ENCODE measurements around the gene CRB3. TPM values are rescaled to one million over a fixed set of nuclear protein-coding genes. Genes with fewer than 3 reads are reported as not detected.

Gene CRB3
- total and polyA plus RNA-seq, 2 of the 13 experiments (the other 11 are each of a cell fraction or from before 2014, with no cell fraction given) = 10.6 to 25.6 TPM

DNA sequence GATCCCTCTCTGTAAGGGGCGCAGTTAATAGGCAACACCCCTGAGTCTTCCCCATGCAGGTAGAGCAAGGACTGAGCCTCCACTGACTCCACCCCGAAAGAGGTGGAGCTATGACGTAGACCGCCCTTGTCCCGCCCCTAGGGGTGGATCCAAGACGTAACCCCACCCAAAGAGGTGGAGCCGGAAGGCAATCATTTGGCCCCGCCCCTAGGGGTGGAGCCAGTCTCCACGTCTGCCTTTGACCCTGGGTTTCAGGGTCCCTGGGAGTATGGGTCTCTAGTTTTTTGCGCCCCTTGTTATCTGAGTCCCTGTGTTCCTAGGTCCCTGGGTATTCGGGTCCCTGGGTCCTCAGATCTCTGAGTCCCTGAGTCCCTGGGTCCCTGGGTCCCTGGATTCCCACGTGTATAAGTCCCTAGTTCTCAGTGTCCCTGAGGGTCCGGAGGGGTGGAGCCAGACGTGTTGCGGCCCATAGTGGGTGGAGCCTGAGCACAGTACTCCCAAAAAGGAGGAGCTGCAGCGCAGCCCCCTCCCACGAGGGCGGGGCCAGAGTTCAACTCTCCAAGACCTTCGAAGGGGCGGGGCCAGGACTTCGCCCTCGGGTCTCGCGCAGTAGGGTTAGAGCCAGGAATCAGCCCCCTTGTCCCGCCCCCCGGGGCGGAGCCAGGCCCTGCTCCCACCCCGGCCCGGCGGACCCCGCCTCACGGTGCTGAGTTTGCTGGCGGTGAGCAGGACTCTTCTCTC, 12.3 kb downstream of the CRB3 start (continued):
- TF ChIP-seq TOE1 (CRISPR knock-in tag; IDR thresholded peaks at IDR 0.05) (no peak), NFYB (CRISPR knock-in tag; IDR thresholded peaks at IDR 0.05) (no peak), ZFP82 (CRISPR knock-in tag; IDR thresholded peaks at IDR 0.05; ENCODE audit: borderline replicate concordance) (no peak), GTF3A (CRISPR knock-in tag; conservative IDR thresholded peaks at IDR 0.05) (no peak), ZBTB7B (CRISPR knock-in tag; IDR thresholded peaks at IDR 0.05) (no peak), MLX (CRISPR knock-in tag; IDR thresholded peaks at IDR 0.05) (no peak), KDM5B (CRISPR knock-in tag; IDR thresholded peaks at IDR 0.05; ENCODE audit: borderline replicate concordance) (no peak), ZIK1 (CRISPR knock-in tag; IDR thresholded peaks at IDR 0.05; ENCODE audit: borderline replicate concordance, low read depth) (no peak), ZNF274 (CRISPR knock-in tag; IDR thresholded peaks at IDR 0.05) (0 out of 2 replicates have a peak, but pooled peaks have one; percentile 61), SIN3B (IDR thresholded peaks at IDR 0.05; ENCODE audit: low read length) (no peak), PHB2 (IDR thresholded peaks at IDR 0.05; ENCODE audit: partially characterized antibody) (no peak), ZNF792 (CRISPR knock-in tag; IDR thresholded peaks at IDR 0.05) (no peak), RELA (CRISPR knock-in tag; IDR thresholded peaks at IDR 0.05) (no peak), KAT8 (CRISPR knock-in tag; IDR thresholded peaks at IDR 0.05) (peak; percentile 43), ZNF317 (CRISPR knock-in tag; IDR thresholded peaks at IDR 0.05) (no peak), SMARCC2 (IDR thresholded peaks at IDR 0.05) (no peak), GABPB1 (CRISPR knock-in tag; IDR thresholded peaks at IDR 0.05) (peak; percentile 40; the same call in 1 of the 2 replicates), NFE2L2 (IDR thresholded peaks at IDR 0.05; ENCODE audit: low read length) (no peak), ZNF720 (CRISPR knock-in tag; IDR thresholded peaks at IDR 0.05) (no peak), THRA (CRISPR knock-in tag; IDR thresholded peaks at IDR 0.05; ENCODE audit: borderline replicate concordance) (no peak), ZBTB2 (CRISPR knock-in tag; IDR thresholded peaks at IDR 0.05; ENCODE audit: low read depth) (no peak)
- TF ChIP-seq, protein P1, sequence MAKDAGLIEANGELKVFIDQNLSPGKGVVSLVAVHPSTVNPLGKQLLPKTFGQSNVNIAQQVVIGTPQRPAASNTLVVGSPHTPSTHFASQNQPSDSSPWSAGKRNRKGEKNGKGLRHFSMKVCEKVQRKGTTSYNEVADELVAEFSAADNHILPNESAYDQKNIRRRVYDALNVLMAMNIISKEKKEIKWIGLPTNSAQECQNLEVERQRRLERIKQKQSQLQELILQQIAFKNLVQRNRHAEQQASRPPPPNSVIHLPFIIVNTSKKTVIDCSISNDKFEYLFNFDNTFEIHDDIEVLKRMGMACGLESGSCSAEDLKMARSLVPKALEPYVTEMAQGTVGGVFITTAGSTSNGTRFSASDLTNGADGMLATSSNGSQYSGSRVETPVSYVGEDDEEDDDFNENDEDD (CRISPR knock-in tag; IDR thresholded peaks at IDR 0.05; ENCODE audit: borderline replicate concordance) = no peak
- TF ChIP-seq, protein P2, sequence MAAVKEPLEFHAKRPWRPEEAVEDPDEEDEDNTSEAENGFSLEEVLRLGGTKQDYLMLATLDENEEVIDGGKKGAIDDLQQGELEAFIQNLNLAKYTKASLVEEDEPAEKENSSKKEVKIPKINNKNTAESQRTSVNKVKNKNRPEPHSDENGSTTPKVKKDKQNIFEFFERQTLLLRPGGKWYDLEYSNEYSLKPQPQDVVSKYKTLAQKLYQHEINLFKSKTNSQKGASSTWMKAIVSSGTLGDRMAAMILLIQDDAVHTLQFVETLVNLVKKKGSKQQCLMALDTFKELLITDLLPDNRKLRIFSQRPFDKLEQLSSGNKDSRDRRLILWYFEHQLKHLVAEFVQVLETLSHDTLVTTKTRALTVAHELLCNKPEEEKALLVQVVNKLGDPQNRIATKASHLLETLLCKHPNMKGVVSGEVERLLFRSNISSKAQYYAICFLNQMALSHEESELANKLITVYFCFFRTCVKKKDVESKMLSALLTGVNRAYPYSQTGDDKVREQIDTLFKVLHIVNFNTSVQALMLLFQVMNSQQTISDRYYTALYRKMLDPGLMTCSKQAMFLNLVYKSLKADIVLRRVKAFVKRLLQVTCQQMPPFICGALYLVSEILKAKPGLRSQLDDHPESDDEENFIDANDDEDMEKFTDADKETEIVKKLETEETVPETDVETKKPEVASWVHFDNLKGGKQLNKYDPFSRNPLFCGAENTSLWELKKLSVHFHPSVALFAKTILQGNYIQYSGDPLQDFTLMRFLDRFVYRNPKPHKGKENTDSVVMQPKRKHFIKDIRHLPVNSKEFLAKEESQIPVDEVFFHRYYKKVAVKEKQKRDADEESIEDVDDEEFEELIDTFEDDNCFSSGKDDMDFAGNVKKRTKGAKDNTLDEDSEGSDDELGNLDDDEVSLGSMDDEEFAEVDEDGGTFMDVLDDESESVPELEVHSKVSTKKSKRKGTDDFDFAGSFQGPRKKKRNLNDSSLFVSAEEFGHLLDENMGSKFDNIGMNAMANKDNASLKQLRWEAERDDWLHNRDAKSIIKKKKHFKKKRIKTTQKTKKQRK (IDR thresholded peaks at IDR 0.05; ENCODE audit: low read length) = no peak

Measured in HepG2 (cell line).